Adipocyte (in vitro differentiated cells): ENCODE data around the gene GPX7.

Experiments used
- DNase-seq: peaks from one replicate; pipeline ENCODE4 v3.0.0-alpha.2; 2015; ENCODE audit warnings: low read depth
- H3K27me3 ChIP-seq: replicated peaks from 2 replicates; pipeline ENCODE4 v1.7.0; 2013; ENCODE audit warnings: mild to moderate bottlenecking, low read length, moderate library complexity; ENCODE audit not compliant: control insufficient read depth, insufficient read depth
- H3K36me3 ChIP-seq: 2 replicates; pipeline ENCODE4 v1.7.0; 2013; ENCODE audit warnings: low read length, mild to moderate bottlenecking, moderate library complexity; ENCODE audit not compliant: control insufficient read depth, insufficient read depth, severe bottlenecking
- H3K4me1 ChIP-seq: 2 replicates; pipeline ENCODE4 v1.7.0; 2013; ENCODE audit warnings: mild to moderate bottlenecking, low read length, moderate library complexity; ENCODE audit not compliant: control insufficient read depth, insufficient read depth
- H3K4me3 ChIP-seq: 2 replicates; pipeline ENCODE4 v1.7.0; 2013; ENCODE audit warnings: mild to moderate bottlenecking, low read length, moderate library complexity
- H3K9ac ChIP-seq: 2 replicates; pipeline ENCODE4 v1.7.0; 2013; ENCODE audit warnings: mild to moderate bottlenecking, low read length, moderate library complexity
- H3K9me3 ChIP-seq: 2 replicates; pipeline ENCODE4 v1.7.0; 2013; ENCODE audit warnings: mild to moderate bottlenecking, low read length, moderate library complexity; ENCODE audit not compliant: control insufficient read depth

Gene GPX7

DNA sequence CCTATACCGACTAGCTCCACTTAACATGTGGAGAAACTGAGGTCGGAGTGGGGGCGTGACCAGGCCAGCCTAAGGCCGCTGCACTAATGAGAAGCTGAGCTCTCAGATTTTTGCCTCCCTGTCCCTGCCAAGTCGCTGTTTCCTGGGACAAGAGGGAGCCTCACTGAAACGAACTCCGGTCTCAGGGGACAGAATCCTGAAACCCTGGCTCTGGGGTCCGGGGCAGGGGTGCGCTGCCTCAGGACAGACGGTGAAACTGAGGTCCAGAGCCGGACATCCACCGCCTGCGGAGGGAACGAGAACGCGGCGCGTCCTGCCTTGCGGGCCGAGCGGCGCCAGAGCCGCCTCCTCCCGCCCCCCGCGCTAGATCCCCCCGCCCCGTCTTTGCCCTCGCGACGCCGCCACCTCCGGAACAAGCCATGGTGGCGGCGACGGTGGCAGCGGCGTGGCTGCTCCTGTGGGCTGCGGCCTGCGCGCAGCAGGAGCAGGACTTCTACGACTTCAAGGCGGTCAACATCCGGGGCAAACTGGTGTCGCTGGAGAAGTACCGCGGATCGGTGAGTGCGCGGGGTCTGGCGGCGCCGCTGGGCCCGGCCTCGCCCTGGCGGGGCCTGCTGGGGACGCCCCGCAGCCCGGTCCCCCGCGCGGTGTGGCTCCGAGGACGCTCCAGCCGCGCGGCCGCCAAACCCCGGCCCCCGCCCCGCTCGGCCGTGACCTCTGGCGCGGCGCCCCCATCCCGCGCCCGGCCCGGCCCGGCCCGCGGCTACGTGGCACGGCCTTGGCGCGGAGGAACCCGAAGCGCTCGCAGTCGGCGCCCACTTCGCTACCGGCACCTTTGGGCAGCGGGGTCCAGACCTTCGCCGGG, at the start of gene GPX7:
Gene GPX7, plus strand, starts transcription at position 381 of the 865 bp plus-strand sequence. Its CDS starts 39 bp downstream, at position 420.
- peak; percentile 49 for DNase-seq
- Histone ChIP-seq H3K4me3 (peak within 1 kb of the TSS; percentile 78), H3K9ac (peak within 1 kb of the TSS; percentile 82), H3K9me3 (no peaks in the 10 kb centered on the region), H3K4me1 (peaks cover 23% of the 10 kb centered on the region), H3K36me3 (peaks cover 11% of the 10 kb centered on the region), H3K27me3 (no peaks in the 10 kb centered on the region)

DNA sequence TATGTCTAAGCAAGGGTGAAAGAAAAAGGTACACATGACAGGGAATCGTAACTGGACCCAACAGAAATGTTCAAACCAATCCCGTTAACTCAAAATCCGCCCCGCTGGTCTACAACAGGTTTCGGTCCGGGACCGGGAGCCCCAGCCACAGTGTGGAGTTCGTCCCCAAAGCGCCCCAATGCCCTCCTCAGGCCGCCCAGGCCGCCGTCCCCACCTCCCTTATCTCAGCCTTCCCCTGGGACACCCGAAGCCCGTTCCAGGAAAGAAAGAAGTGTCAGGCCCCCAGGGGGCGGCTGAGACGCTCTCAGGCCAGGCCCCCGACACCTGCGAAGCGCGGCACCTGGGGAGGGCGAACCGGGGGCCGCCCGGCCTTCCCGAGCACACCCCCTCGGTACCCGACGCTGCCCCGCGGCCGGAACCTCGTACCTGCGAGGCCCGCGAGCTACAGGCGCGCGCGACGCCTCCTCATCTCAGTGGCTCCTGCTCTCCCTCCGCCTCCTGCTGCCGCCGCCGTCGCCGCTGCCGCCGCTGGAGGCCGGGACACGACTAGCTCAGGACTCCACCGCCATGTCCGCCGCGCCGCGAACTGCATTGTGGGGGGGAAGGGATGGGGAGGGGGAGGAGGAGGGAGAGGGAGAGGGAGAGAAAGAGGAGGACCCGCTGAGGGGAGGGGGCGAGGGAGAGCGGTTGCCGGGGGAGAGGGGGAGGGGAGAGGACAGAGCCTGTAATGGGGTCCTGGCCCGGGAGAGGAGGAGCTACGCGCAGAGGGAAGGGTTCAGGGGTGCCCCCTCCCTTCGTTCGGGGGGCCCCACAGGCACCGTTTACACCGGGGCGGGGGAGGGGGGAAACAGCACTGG, 49.4 kb upstream of the GPX7 start, which contains the start of gene TUT4:
Gene TUT4, minus strand, starts transcription at position 588 of the 857 bp plus-strand sequence. CDS start 26,812 bp downstream, outside the sequence.
- H3K4me3 ChIP-seq = peak within 1 kb of the TSS; percentile 96
- H3K36me3 ChIP-seq = no peaks in the 10 kb centered on the region
- peak within 1 kb of the TSS; percentile 94 for H3K9ac ChIP-seq
- peak; percentile 86 for DNase-seq
- H3K27me3 ChIP-seq = no peaks in the 10 kb centered on the region
- peaks cover 23% of the 10 kb centered on the region for H3K4me1 ChIP-seq
- no peaks in the 10 kb centered on the region for H3K9me3 ChIP-seq

DNA sequence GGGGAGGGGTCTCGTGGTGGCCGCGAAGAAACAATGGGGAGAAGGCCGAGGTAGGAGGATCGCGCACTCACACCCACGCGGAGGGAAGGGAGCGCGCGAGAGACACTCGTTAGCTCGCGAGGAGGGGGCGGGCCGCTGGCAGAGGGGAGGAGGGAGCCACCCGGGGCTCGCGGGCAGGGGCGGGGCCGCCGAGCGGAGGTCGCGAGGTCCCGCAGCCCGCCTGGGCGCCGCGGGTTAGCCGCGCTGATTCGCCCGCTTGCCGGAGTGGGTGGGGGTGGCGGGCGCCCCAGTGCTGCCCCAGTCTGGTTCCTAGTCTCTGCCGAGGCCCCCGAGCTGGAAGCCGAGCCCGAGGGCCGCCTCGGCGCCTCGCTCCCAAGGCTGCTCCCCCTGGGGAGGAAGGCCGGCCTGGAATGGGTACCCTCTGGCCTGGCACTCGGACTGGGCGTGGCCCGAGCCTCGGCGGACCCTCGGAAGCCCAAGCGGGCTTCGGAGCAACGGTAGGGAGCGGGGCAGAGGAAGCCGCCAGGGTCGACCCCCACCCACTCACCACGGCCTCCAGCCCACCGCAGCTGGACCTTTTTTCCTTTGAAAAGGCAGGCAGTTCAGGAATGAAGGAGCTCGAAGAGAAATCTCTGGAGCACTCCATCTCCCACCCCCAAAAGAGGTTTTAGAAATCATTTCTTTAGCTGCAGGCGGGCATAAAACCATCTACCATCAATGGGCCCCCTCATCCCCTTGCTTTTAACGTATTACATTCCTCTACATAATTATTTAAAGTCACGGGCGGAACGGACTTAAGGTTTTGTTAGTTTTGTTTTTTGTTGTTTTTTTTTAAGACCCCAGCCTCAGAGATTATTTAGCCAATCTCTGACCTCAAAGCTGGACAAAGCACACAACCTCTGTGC, 48.6 kb upstream of the GPX7 start:
- Histone ChIP-seq H3K9me3 (no peaks in the 10 kb centered on the region), H3K36me3 (no peaks in the 10 kb centered on the region), H3K4me1 (peaks cover 21% of the 10 kb centered on the region), H3K27me3 (no peaks in the 10 kb centered on the region), H3K4me3 (peak overlapping the region; percentile 96), H3K9ac (peak overlapping the region; percentile 91)
- peak; percentile 96 for DNase-seq

DNA sequence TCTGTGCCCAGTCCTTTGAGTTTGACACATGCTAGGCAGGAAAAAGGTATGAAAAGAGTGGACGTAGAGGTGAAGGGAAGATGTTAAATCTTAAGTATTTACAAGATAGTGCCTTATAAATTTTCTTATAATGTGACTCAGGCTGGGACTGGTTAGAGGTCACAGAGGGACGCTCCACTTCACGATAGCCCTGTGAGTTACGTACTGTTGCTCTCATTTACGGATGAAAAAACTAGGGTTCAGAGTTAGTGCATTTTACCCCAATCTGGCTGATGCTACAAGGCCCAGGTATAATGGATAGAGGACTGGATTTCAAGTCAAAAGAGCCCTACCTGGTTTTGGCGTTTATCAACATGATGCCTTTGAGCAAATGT, 47.9 kb upstream of the GPX7 start:
- Histone ChIP-seq H3K9me3 (no peaks in the 10 kb centered on the region), H3K36me3 (no peaks in the 10 kb centered on the region), H3K9ac (peak overlapping the region; percentile 91), H3K4me3 (peak overlapping the region; percentile 96), H3K4me1 (peaks cover 21% of the 10 kb centered on the region), H3K27me3 (no peaks in the 10 kb centered on the region)
- no peak for DNase-seq

DNA sequence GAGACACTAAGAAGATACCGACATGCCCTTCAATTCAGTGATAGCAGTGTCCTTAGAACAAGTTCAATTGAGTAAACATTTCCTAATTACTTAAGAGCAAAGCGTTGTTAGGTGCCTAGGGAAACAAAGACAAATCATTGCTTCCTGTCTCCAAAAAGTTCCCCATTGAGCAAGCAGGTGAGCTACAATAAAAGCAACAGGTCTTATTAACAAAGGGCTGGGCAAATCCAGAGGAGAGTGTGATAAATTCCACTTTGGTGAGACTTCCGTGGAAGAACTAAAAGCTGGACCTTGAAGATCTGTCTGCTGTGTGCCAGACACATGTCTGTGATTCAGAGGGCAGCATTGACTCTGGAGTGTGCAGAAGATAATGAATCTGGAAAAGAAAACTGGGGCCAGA, 47.4 kb upstream of the GPX7 start:
- Histone ChIP-seq H3K9me3 (no peaks in the 10 kb centered on the region), H3K27me3 (no peaks in the 10 kb centered on the region), H3K36me3 (no peaks in the 10 kb centered on the region), H3K4me1 (peaks cover 21% of the 10 kb centered on the region), H3K9ac (no peak overlapping the region), H3K4me3 (peak overlapping the region; percentile 96)
- DNase-seq = peak; percentile 23

DNA sequence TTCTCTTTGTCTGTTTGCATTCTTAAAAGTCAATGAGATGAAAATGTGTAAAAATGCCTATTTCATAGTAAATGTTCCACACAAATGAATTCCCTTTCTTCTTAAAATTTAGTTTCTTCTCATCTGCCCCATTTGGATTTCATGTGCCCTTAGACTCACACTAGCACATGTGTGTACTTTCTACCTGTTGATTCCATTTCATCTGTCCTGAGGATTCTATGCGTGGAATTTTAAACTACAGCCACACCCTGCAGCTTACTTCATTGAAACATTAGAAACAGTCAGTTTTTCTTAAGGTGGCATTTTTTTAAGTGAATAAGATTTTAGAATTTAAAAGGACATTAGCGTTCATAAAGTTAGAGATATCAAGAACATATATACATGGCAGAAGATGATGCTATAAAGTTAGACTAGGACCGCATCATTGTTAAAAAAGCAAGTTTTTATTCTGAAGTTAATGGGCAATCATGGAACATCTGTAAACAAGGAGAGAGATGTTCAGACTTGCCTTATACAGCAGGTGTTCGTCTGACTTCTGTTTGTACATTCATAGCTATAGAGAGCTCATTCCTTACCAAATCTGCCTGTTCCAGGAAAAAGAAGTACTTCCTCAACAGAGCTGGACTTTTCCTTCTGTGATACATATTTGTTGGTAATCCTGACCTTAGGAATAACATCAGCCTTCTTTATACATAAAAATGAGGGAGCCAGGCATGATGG, 45.4 kb upstream of the GPX7 start:
- DNase-seq = no peak
- Histone ChIP-seq H3K27me3 (no peaks in the 10 kb centered on the region), H3K4me3 (no peak overlapping the region), H3K9me3 (no peaks in the 10 kb centered on the region), H3K4me1 (peaks cover 13% of the 10 kb centered on the region), H3K9ac (no peak overlapping the region), H3K36me3 (no peaks in the 10 kb centered on the region)

DNA sequence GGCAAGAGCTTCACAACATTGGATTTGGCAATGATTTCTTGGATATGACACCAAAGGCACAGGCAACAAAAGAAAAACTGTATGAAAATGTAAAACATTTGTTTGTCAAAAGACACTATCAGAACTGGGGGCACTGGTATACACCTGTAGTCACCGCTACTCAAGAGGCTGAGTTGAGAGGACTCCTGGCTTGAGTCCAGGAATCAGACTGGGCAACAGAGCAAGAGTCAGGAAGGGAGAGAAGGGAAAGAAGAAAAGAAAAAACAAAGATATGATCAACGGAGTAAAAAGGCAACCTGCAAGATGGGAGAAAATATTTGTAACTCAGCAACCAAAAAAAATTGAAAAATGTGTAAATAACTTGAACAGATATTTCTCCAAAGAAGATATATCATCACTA, 43.2 kb upstream of the GPX7 start:
- no peak overlapping the region for H3K9ac ChIP-seq
- H3K9me3 ChIP-seq = no peaks in the 10 kb centered on the region
- no peak overlapping the region for H3K4me3 ChIP-seq
- no peak for DNase-seq
- peaks cover 9% of the 10 kb centered on the region for H3K4me1 ChIP-seq
- H3K36me3 ChIP-seq = no peaks in the 10 kb centered on the region
- H3K27me3 ChIP-seq = no peaks in the 10 kb centered on the region

DNA sequence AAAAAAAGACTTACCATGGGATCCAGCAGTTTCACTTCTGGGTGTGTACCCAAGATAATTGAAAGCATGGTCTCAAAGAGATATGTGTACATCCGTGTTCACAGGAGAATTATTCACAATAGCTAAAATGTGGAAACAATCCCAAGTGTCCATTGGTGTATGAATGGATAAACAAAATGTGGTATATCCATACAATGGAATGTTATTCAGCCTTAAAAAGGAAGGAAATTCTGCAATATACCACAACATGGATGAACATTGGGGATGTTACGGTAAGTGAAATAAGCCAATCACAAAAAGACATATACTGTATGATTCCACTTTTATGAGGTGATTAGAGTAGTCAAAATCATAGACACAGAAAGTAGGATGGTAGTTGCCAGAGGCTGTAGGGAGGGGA, 42.3 kb upstream of the GPX7 start:
- no peaks in the 10 kb centered on the region for H3K4me1 ChIP-seq
- H3K27me3 ChIP-seq = no peaks in the 10 kb centered on the region
- no peaks in the 10 kb centered on the region for H3K9me3 ChIP-seq
- H3K9ac ChIP-seq = no peak overlapping the region
- no peak for DNase-seq
- no peaks in the 10 kb centered on the region for H3K36me3 ChIP-seq
- no peak overlapping the region for H3K4me3 ChIP-seq

DNA sequence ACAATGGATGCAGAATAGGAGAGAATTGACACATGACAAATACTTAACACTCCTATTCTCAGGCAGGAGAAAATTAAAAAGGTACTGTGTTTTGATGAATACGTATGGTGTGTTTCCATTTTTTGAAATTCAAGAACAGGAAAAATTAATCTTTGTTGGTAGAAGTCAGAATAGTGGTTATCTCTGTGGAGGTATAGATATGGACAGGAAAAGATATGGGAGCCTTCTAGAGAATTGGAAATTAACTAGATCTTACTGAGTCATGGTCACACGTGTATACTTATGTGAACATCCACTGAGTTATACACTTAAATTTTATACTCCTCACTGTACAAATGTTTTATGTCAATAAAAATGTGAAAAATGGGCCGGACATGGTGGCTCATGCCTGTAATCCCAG, 39.4 kb upstream of the GPX7 start:
- Histone ChIP-seq H3K27me3 (peaks cover 4% of the 10 kb centered on the region), H3K36me3 (no peaks in the 10 kb centered on the region), H3K4me3 (no peak overlapping the region), H3K9ac (no peak overlapping the region), H3K9me3 (no peaks in the 10 kb centered on the region), H3K4me1 (no peaks in the 10 kb centered on the region)
- DNase-seq = no peak

DNA sequence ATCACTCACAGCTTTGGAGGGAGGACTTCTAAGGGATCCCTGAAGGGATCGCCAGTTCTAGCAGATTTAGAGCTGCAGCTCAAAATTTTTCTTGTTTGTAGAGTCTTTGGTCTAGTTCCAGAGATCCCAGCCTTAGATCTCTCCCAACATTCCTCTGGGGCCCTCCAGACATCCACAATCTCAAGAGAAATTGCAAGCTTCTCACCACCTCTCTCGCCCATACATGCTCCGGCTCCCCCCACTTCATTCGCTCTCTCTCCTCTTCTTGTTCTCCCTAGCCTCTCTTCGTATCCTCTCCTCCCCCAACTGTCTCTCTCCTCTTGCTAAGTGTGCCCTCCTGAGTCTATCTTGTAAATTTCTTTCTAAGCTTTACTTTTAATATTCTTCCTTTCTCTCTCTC, 34.2 kb upstream of the GPX7 start:
- Histone ChIP-seq H3K9me3 (no peaks in the 10 kb centered on the region), H3K9ac (no peak overlapping the region), H3K27me3 (peaks cover 7% of the 10 kb centered on the region), H3K4me3 (no peak overlapping the region), H3K36me3 (no peaks in the 10 kb centered on the region), H3K4me1 (no peaks in the 10 kb centered on the region)
- no peak for DNase-seq
